ENCODE results near the gene KIRREL3. TPM values are rescaled to one million over a fixed set of nuclear protein-coding genes. Genes with fewer than 3 reads are reported as not detected.

The KIRREL3 gene
- total RNA-seq, 3 donors from 2014 or later: not detected

GRCh38 chr11:126817523-126818450, 182.8 kb downstream of the KIRREL3 start:
- H3K4me1 Mint-ChIP-seq (ENCODE audit: low read depth): no peaks in the 10 kb centered on the region
- peaks cover 4% of the 10 kb centered on the region for H3K27me3 Mint-ChIP-seq (ENCODE audit: low read depth)
- DNase-seq: no peak
- H3K4me3 Mint-ChIP-seq: no peak overlapping the region
- H3K9me3 Mint-ChIP-seq: no peaks in the 10 kb centered on the region
- ATAC-seq: no peak
- no peaks in the 10 kb centered on the region for H3K36me3 Mint-ChIP-seq (ENCODE audit: insufficient read depth)

- Mint-ChIP-seq H3K27me3 (ENCODE audit: low read depth) (peaks cover 4% of the 10 kb centered on the region), H3K4me3 (no peak overlapping the region), H3K9me3 (no peaks in the 10 kb centered on the region), H3K4me1 (ENCODE audit: low read depth) (no peaks in the 10 kb centered on the region), H3K36me3 (ENCODE audit: insufficient read depth) (no peaks in the 10 kb centered on the region)
- no peak for DNase-seq
- ATAC-seq: no peak
These were observed 183.5 kb downstream of the KIRREL3 start for GRCh38 chr11:126817096-126817495.

DNA sequence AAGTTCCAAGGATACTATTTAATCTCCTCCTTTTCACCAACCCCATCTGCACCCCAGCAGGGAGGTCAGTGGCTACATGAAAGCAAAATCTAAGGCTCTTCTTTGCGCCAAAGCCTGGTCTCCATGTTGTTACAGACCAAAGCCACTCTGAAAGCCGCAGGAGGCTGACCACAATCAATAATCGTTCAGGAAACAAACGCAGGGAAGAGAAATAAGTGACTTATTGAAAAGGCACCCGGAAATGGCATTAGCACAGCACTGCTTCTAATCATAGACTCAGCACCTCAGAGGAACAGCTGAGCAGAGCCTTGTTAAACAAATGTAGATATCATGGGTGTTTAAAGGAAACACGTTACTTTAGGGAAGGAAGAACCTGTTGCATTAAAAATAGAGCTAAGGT, 183.9 kb downstream of the KIRREL3 start:
- Mint-ChIP-seq H3K4me3 (no peak overlapping the region), H3K27me3 (ENCODE audit: low read depth) (peaks cover 4% of the 10 kb centered on the region), H3K4me1 (ENCODE audit: low read depth) (no peaks in the 10 kb centered on the region), H3K9me3 (no peaks in the 10 kb centered on the region), H3K36me3 (ENCODE audit: insufficient read depth) (no peaks in the 10 kb centered on the region)
- DNase-seq (no peak), ATAC-seq (no peak)

- no peak for DNase-seq
- Mint-ChIP-seq H3K4me1 (ENCODE audit: low read depth) (no peaks in the 10 kb centered on the region), H3K4me3 (no peak overlapping the region), H3K36me3 (ENCODE audit: insufficient read depth) (no peaks in the 10 kb centered on the region), H3K9me3 (no peaks in the 10 kb centered on the region), H3K27me3 (ENCODE audit: low read depth) (peaks cover 4% of the 10 kb centered on the region)
- ATAC-seq: no peak
These were observed 185.5 kb downstream of the KIRREL3 start for GRCh38 chr11:126815111-126815510.

GRCh38 chr11:126810776-126811175, 189.8 kb downstream of the KIRREL3 start:
- Mint-ChIP-seq H3K9me3 (no peaks in the 10 kb centered on the region), H3K4me3 (no peak overlapping the region), H3K27me3 (ENCODE audit: low read depth) (peaks cover 6% of the 10 kb centered on the region), H3K36me3 (ENCODE audit: insufficient read depth) (no peaks in the 10 kb centered on the region), H3K4me1 (ENCODE audit: low read depth) (no peaks in the 10 kb centered on the region)
- DNase-seq: no peak
- ATAC-seq: no peak

GRCh38 chr11:126809514-126810289, 190.9 kb downstream of the KIRREL3 start:
- Mint-ChIP-seq H3K36me3 (ENCODE audit: insufficient read depth) (no peaks in the 10 kb centered on the region), H3K9me3 (no peaks in the 10 kb centered on the region), H3K27me3 (ENCODE audit: low read depth) (peaks cover 6% of the 10 kb centered on the region), H3K4me1 (ENCODE audit: low read depth) (no peaks in the 10 kb centered on the region), H3K4me3 (no peak overlapping the region)
- DNase-seq (no peak), ATAC-seq (no peak)

DNA sequence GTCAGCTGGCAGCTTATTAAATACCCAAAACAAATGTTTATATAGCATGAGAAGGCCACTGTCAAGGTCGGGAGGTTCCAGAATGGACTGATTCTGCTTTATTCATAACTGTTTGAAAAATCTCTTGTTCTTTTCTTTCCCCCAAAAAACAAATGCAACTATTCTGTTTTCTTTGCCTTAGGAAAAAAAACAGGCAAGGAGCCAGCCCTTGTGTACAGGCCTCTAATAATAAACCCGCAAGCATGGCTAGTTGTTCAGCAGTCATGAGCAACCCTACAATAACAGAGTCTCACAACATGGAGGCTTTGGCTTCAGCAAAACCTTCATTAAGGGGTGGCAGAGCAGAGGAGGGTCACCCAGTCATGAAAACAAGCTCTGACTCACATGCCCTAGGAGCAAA, 191.7 kb downstream of the KIRREL3 start:
- peaks cover 9% of the 10 kb centered on the region for H3K27me3 Mint-ChIP-seq (ENCODE audit: low read depth)
- H3K36me3 Mint-ChIP-seq (ENCODE audit: insufficient read depth): no peaks in the 10 kb centered on the region
- ATAC-seq (no peak), DNase-seq (no peak)
- no peaks in the 10 kb centered on the region for H3K9me3 Mint-ChIP-seq
- no peaks in the 10 kb centered on the region for H3K4me1 Mint-ChIP-seq (ENCODE audit: low read depth)
- H3K4me3 Mint-ChIP-seq: no peak overlapping the region

GRCh38 chr11:126808296-126808695, 192.3 kb downstream of the KIRREL3 start:
- peaks cover 12% of the 10 kb centered on the region for H3K27me3 Mint-ChIP-seq (ENCODE audit: low read depth)
- no peak for DNase-seq
- H3K4me3 Mint-ChIP-seq: no peak overlapping the region
- ATAC-seq: no peak
- no peaks in the 10 kb centered on the region for H3K9me3 Mint-ChIP-seq
- H3K36me3 Mint-ChIP-seq (ENCODE audit: insufficient read depth): no peaks in the 10 kb centered on the region
- no peaks in the 10 kb centered on the region for H3K4me1 Mint-ChIP-seq (ENCODE audit: low read depth)

DNA sequence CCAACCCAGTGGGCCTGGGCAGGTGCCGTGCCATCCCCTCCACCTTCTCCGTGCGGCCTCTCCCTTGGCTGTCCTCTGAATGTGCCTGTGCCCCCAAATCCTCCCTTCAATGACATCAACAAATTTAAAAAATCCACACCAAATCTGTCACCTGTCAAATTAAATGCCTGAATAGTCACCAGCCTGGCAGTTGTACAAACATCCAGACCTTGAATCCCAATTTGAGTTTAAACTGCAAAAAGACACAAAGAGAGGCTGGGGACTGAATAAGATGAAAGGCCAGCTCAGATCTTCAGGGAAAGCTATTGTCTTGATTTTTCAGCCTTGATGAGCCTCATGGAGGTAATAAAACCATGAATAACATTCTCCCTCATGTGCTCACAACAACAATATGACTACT, 194.7 kb downstream of the KIRREL3 start:
- Mint-ChIP-seq H3K4me1 (ENCODE audit: low read depth) (no peaks in the 10 kb centered on the region), H3K4me3 (no peak overlapping the region), H3K36me3 (ENCODE audit: insufficient read depth) (no peaks in the 10 kb centered on the region), H3K27me3 (ENCODE audit: low read depth) (peaks cover 12% of the 10 kb centered on the region), H3K9me3 (no peaks in the 10 kb centered on the region)
- no peak for DNase-seq
- no peak for ATAC-seq

GRCh38 chr11:126804363-126804762, 196.2 kb downstream of the KIRREL3 start:
- Mint-ChIP-seq H3K4me1 (ENCODE audit: low read depth) (no peaks in the 10 kb centered on the region), H3K4me3 (no peak overlapping the region), H3K27me3 (ENCODE audit: low read depth) (peaks cover 6% of the 10 kb centered on the region), H3K36me3 (ENCODE audit: insufficient read depth) (no peaks in the 10 kb centered on the region), H3K9me3 (no peaks in the 10 kb centered on the region)
- DNase-seq: no peak
- no peak for ATAC-seq

DNA sequence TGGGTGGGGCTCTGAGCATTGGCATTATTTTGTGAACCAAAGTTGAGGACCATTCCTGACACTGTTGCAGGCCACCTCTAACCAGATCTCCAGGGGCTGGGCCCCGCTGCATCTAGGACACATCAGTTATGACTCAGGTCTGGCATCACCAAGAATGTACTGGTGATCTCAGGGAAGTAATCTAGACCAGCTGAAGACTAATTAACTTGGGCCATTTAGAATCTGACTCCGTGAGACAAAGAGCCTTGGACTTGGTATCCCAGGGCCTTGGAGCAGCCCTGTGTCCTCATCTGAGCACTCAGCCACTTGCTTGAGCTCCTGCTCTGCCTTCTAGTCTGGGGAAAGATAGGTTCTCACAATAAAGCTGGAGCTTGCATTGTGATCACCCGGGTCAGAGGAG, 200.6 kb downstream of the KIRREL3 start:
- DNase-seq (no peak), ATAC-seq (no peak)
- no peaks in the 10 kb centered on the region for H3K9me3 Mint-ChIP-seq
- no peaks in the 10 kb centered on the region for H3K4me1 Mint-ChIP-seq (ENCODE audit: low read depth)
- H3K36me3 Mint-ChIP-seq (ENCODE audit: insufficient read depth): no peaks in the 10 kb centered on the region
- peaks cover 9% of the 10 kb centered on the region for H3K27me3 Mint-ChIP-seq (ENCODE audit: low read depth)
- no peak overlapping the region for H3K4me3 Mint-ChIP-seq

- DNase-seq (no peak), ATAC-seq (no peak)
- Mint-ChIP-seq H3K4me3 (no peak overlapping the region), H3K9me3 (no peaks in the 10 kb centered on the region), H3K4me1 (ENCODE audit: low read depth) (no peaks in the 10 kb centered on the region), H3K27me3 (ENCODE audit: low read depth) (peaks cover 5% of the 10 kb centered on the region), H3K36me3 (ENCODE audit: insufficient read depth) (no peaks in the 10 kb centered on the region)
These were observed 203.0 kb downstream of the KIRREL3 start for GRCh38 chr11:126797457-126798169.

DNA sequence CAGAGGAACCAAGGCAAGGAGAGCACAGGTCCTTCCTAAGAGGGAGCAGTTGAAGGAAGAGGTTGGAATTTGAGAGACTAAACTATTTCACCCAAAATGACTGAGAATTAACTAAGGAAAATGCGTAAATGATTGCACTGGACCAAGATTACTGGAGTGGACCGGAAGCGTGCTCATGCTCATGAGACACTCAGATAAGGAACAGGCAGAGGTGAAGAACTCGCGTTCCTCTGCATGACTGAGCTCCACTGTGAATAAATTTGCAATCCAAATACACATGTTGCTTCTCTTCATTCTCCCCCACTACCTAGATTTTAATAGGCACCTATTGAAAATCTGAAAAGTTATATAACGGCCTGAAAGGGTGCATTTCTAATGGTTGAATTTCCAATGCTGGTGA, 207.0 kb downstream of the KIRREL3 start:
- ATAC-seq (no peak), DNase-seq (no peak)
- Mint-ChIP-seq H3K4me1 (ENCODE audit: low read depth) (no peaks in the 10 kb centered on the region), H3K27me3 (ENCODE audit: low read depth) (peaks cover 7% of the 10 kb centered on the region), H3K4me3 (no peak overlapping the region), H3K9me3 (no peaks in the 10 kb centered on the region), H3K36me3 (ENCODE audit: insufficient read depth) (no peaks in the 10 kb centered on the region)

DNA sequence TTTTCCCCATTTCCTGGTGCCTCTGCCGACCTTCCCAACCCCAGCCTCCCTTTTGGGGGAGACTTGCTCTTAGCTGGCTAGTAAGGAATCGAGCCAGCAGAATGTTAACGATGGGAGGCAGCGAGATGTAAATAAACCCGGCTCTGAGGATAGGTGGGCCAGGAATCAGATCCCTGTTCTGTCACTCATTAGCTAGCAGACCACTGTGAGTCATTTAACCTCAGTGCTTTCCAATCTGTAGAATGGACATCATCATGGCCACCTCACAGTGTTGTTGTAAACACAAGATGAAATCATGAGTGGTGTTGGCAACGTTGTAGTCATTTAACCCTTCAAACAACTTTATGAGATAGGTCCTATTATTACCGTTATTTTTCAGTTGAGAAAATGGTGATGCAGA, 208.6 kb downstream of the KIRREL3 start:
- DNase-seq: no peak
- no peaks in the 10 kb centered on the region for H3K9me3 Mint-ChIP-seq
- H3K36me3 Mint-ChIP-seq (ENCODE audit: insufficient read depth): no peaks in the 10 kb centered on the region
- peaks cover 7% of the 10 kb centered on the region for H3K27me3 Mint-ChIP-seq (ENCODE audit: low read depth)
- no peak for ATAC-seq
- no peaks in the 10 kb centered on the region for H3K4me1 Mint-ChIP-seq (ENCODE audit: low read depth)
- H3K4me3 Mint-ChIP-seq: no peak overlapping the region

Data from activated T-cell treated with anti-CD3 and anti-CD28 coated beads, Interleukin-2, amount 50 U/mL, for 4 hours (primary cell).